GM19043 (cell line): ENCODE measurements around the gene CBR3.
"Not testable (repeated sequence)": the region's sequence is repeated elsewhere in the genome, so short reads cannot be mapped to it uniquely, and the experiment has no call there.

Source experiments
- ATAC-seq: cut with Tn5 transposase; IDR thresholded peaks from one replicate; pipeline ENCODE4 v1.9.1; 2021; ENCODE audit warnings: low read depth; ENCODE audit not compliant: unreplicated experiment

Gene CBR3

DNA sequence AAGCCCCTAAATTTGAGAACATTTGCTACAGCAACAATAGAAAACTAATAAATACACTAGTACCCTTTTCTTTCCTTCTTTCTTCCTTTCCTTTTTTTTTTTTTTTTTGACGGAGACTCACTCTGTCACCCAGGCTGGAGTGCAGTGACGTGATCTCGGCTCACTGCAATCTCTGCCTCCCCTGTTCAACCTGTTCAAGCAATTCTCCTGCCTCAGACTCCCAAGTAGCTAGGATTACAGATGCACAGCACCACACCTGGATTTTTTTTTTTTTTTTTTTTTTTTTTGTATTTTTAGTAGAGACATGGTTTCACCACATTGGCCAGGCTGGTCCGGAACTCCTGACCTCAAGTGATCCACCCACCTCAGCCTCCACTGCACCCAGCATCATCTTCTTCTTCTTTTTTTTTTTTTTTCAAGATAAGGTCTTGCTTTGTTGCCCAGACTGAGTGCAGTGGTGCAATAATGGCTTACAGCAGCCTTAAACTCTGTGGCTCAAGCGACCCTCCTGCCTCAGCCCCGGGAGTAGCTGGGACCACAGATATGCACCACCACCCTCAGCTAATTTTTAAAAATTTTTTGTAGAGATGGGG, 19.6 kb upstream of the CBR3 start:
- ATAC-seq, result no peak

DNA sequence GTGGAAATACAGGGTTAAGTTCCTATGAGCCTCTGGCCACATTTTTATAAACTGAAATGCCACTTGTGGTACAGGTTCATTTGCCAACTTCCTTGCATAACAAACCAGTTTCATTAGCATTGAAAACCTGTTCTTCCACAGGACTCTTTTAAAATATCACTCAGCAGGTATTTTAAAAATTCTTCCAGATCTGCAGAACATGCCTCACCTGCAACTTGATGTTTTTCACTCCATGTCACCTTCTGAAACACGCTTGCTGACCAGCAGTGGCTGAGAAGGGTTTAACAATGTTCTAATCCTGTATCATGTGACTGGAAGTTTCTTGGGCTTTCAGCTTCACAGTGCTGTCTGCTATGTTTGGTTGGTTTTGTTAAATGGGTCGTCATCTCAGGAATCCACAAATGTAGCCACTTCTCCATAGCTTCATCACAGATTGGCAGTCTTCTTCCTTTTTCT, 17.6 kb upstream of the CBR3 start:
- ATAC-seq, result no peak

- ATAC-seq, result no peak
These were observed 14.5 kb upstream of the CBR3 start for GRCh38 chr21:36120304-36120888.

GRCh38 chr21:36122977-36123376, 11.9 kb upstream of the CBR3 start:
- ATAC-seq, result no peak

DNA sequence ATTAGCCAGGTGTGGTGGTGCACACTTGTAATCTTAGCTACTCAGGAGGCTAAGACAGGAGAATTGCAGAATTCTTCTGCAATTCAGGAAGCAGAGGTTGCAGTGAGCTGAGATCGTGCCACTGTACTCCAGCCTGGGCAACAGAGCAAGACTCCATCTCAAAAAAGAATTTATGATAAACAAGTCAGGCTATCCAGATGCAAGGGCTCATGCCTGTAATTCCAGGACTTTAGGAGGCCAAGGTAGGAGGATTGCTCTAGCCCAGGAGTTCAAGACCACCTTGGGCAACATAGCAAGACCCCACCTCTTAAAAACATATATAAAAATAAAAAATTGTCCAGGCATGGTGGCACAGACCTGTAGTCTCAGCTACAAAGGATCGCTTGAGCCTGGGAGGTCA, 10.5 kb upstream of the CBR3 start:
- no peak for ATAC-seq

- no peak for ATAC-seq
These were observed 9.2 kb upstream of the CBR3 start for GRCh38 chr21:36125512-36126207.

- no peak for ATAC-seq
These were observed 8.7 kb upstream of the CBR3 start for GRCh38 chr21:36126208-36126565.

GRCh38 chr21:36126621-36127110, 8.2 kb upstream of the CBR3 start:
- no peak for ATAC-seq

DNA sequence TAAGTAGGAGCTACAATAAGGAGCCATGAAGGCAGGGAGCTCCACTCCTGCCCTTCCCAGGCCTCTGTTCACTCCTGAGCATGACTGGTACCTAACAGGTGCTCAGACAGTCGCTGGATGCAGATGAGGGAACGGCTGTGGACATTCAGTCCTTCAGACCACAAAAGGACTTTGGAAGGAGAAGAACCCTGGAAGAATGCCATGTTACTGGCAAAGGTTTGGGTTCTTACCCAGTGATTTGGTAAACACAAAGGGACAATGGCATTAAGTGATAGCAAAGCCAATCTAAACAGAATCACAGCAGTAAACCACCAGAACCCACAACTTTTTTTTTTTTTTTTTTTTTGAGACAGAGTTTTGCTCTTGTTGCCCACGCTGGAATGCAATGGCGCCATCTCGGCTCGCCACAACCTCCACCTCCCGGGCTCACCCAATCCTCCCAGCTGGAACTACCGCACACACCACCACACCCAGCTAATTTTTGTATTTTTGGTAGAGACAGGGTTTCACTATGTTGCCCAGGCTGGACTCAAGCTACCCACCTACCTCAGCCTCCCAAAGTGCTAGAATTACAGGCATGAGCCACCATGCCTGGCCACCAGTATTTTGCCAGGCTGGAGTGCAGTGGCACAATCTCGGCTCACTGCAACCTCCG, 7.5 kb upstream of the CBR3 start:
- ATAC-seq, result no peak

DNA sequence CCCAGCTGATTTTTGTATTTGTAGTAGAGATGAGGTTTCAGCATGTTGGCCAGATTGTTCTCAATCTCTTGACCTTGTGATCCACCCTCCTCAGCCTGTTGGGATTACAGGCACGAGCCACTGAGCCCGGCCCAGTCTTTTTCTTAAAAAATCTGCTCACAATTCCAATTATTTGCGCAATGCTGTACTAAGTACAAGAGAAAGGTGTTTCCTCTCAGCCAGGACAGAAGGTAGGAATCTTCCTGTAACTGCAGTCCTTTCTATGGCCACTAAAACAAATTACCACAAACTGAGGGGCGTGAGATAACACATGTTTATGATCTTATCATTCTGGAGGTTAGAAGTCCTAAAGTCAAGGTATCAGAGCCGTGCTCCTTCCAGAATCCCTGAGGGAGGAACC, 6.9 kb upstream of the CBR3 start:
- ATAC-seq, result no peak

DNA sequence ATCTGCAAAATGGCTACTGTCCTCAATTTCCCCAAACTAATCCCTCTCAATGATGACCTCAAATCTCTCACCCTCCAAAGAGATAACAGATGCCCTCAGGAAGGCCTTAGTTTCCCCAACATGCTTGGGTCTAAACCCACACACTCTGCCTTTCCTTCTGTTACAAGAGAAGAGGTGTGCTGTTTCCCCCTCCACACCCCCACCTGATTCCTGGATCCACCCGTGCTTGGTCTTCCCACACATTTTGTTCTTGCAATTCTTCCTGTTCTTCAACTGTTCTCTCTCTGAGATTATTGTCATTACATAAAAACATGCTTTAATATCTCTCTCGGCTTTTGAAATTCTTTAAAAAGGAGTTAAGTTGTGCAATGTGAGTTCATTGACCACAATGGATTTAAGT, 5.7 kb upstream of the CBR3 start:
- no peak for ATAC-seq

DNA sequence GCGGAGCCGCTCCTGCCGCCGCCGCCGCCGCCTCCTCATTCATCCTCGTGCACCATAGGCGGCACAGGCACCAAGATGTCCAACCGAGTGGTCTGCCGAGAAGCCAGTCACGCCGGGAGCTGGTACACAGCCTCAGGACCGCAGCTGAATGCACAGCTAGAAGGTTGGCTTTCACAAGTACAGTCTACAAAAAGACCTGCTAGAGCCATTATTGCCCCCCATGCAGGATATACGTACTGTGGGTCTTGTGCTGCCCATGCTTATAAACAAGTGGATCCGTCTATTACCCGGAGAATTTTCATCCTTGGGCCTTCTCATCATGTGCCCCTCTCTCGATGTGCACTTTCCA, 4.5 kb upstream of the CBR3 start:
- ATAC-seq, result not testable (repeated sequence)

- not testable (repeated sequence) for ATAC-seq
These were observed 4.0 kb upstream of the CBR3 start for GRCh38 chr21:36130839-36131238.

- ATAC-seq, result no peak
These were observed 2.2 kb upstream of the CBR3 start for GRCh38 chr21:36132696-36133095.

GRCh38 chr21:36135391-36136102, 668 bp downstream of the CBR3 start:
- no peak for ATAC-seq

DNA sequence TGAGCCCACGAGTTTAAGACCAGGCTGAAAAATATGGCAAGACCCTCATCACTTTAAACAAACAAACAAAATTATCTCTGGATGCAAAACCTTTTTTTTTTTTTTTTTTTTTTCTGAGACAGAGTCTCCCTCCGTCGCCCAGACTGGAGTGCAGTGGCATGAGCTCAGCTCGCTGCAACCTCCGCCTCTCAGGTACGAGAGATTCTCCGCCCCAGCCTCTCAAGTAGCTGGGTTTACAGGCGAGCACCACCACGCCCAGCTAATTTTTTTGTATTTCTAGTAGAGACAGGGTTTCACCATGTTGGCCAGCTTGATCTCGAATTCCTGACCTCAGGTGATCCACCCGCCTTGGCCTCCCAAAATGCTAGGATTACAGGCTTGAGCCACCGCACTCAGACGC, 4.9 kb downstream of the CBR3 start:
- ATAC-seq, result not testable (repeated sequence)

- ATAC-seq, result peak; percentile 64
These were observed 6.6 kb downstream of the CBR3 start for GRCh38 chr21:36141513-36141925.

- ATAC-seq, result not testable (repeated sequence)
These were observed 9.4 kb downstream of the CBR3 start for GRCh38 chr21:36144233-36144632.

DNA sequence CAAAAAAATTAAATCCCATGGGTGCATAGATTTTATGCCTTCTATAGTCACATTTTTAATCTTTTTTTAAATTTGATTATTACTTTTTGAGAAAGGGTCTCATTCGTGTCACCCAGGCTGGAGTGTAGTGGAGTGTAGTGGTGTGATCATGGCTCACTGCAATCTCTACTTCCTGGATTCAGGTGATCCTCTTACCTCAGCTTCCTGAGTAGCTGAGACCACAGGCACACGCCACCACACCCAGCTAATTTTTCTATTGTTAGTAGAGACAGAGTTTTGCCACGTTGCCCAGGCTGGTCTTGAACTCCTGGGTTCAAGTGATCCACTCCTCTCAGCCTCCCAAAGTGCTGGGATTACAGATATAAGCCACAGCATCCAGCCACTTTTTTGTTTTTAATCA, 10.4 kb downstream of the CBR3 start:
- ATAC-seq, result no peak

DNA sequence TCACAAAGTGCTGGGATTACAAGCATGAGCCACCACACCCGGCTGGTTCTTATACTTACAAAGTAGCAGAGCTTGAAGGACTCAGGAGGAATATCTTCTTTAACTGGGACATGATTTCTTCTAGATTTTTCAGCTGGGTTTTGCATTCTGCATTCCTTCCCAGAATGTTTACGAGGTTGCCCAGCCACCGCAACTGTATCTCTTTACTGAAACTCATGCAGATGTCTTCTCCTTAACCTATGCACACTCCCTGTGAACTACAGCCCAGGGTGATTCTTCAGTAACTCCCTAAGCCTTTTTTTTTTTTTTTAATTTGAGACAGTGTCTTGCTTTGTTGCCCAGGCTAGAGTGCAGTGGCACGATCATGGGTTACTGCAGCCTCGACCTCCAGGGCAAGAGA, 13.0 kb downstream of the CBR3 start:
- no peak for ATAC-seq

DNA sequence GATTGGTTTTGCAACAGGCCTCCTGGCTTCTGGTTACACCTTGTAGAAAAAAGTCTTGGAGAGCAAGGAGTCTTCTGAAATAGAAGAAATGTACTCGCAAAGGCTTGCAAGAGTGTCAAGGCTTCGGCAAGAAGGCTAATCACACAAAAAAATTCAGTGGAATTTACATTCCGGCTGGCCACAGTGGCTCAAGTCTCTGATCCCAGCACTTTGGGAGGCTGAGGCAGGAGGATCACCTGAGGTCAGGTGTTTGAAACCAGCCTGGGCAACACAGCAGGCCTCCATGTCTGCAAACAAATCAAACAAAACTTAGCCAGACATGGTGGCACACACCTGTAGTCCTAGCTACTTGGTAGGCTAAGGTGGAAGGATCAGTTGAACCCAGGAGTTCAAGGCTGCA, 14.0 kb downstream of the CBR3 start:
- no peak for ATAC-seq
